ENCODE results near the gene ITK. TPM values are rescaled to one million over a fixed set of nuclear protein-coding genes. Genes with fewer than 3 reads are reported as not detected.

The ITK gene
- not detected for polyA plus RNA-seq (2013, experiment 1 of 2; ENCODE audit: insufficient read length)
- polyA plus RNA-seq (2013, experiment 2 of 2; ENCODE audit: insufficient read length), result 0.12 TPM

- DNase-seq, result no peak
Measured at GRCh38 chr5:157180374-157181264, at the start of gene ITK. ITK (plus strand) TSS chr5:157180840; CDS start chr5:157180978, 138 bp downstream.

- DNase-seq, result no peak
Measured at GRCh38 chr5:157130925-157131324, 49.7 kb upstream of the ITK start.

GRCh38 chr5:157132281-157132612 is 48.4 kb upstream of the ITK start:
- no peak for DNase-seq

- DNase-seq, result no peak
Measured at GRCh38 chr5:157137691-157138090, 42.9 kb upstream of the ITK start.

GRCh38 chr5:157142317-157143126 is 38.1 kb upstream of the ITK start, which contains the start of gene MED7:
MED7 (minus strand) TSS chr5:157142865; CDS start chr5:157139431, 3,434 bp downstream.
- DNase-seq, result peak; percentile 100

- DNase-seq, result peak; percentile 29
Measured at GRCh38 chr5:157143127-157143971, 37.3 kb upstream of the ITK start.

GRCh38 chr5:157148734-157149615 is 31.7 kb upstream of the ITK start:
- DNase-seq, result peak; percentile 71

GRCh38 chr5:157150995-157151394 is 29.6 kb upstream of the ITK start:
- DNase-seq, result no peak

- DNase-seq, result no peak
Measured at GRCh38 chr5:157155297-157155696, 25.3 kb upstream of the ITK start.

GRCh38 chr5:157157293-157157891 is 23.2 kb upstream of the ITK start:
- DNase-seq, result no peak

GRCh38 chr5:157159209-157159751 is 21.4 kb upstream of the ITK start:
- DNase-seq, result no peak

- DNase-seq, result no peak
Measured at GRCh38 chr5:157160001-157160400, 20.6 kb upstream of the ITK start.

GRCh38 chr5:157161996-157162395 is 18.6 kb upstream of the ITK start:
- DNase-seq, result no peak

- DNase-seq, result no peak
Measured at GRCh38 chr5:157162919-157163510, 17.6 kb upstream of the ITK start.

- DNase-seq, result no peak
Measured at GRCh38 chr5:157164521-157164920, 16.1 kb upstream of the ITK start.

- no peak for DNase-seq
Measured at GRCh38 chr5:157165261-157165660, 15.4 kb upstream of the ITK start.

GRCh38 chr5:157165668-157166067 is 15.0 kb upstream of the ITK start:
- no peak for DNase-seq

GRCh38 chr5:157166214-157167213 is 14.1 kb upstream of the ITK start, which contains the start of gene GARIN3:
GARIN3 (minus strand) TSS chr5:157166264; CDS start chr5:157166168, 96 bp downstream.
- no peak for DNase-seq

- peak; percentile 82 for DNase-seq
Measured at GRCh38 chr5:157167214-157167621, 13.4 kb upstream of the ITK start.

Data from fibroblast of skin of scalp (primary cell).